Effector CD8-positive, alpha-beta T cell (primary cell): ENCODE data around the gene DDB1.

Experiments
- DNase-seq: peaks from one replicate; lab custom pipeline; 2025; lab: John Stamatoyannopoulos, UW

The DDB1 gene

DNA sequence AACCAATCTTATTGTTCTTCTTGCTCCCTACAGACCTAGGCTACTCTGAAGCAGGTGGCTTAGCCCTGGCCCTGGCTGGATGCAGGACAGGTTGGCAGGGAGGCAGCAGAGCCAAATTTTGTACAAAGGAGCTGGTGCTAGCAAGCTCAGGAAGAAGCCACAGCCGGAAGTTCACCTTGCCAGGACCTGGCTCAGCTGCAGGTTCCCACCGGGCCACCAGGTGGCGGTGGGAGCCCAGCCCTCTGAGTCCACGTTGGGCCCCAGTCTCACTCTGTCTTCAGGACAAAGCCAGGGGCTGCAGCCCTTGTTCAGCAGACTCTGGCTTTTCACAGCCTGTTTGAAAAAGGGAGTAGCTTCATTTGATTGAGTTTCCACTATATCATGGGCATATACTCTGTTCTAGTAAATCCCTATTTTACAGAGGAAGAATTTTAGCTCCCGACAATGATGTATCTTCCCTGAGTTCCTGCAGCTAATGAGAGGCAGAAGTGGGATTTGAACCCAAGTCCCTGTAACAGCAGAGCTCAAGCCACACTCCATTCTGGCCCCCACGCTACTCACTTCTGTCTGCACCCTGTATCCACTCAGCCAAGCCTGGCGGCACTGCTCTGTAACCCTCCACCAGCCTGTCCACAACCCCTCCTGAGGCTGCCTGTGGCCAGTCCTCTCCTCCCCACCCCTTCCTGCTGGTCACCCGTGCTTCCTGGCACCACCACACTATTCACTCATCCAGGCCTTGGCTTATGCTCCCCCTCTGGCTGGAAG is 3.4 kb upstream of the DDB1 start:
- DNase-seq = peak; percentile 67

DNA sequence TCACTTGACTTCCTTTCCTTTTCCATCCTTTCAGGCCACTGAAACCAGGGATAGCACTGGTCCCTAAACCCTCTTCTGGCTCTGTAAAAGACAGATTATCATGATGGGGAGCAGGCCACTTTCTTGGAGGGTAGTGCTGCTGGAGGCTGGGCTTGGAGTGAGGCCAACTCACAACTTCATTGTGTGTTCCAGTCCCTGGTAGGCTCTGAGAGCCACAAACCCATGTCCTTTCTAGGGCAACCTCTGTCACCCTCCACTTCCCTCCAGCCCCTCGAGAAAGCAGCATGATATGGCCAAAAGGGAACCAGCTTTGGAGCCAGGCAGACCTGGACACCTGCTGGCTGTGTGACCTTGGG is 2.4 kb upstream of the DDB1 start:
- DNase-seq = no peak

DNA sequence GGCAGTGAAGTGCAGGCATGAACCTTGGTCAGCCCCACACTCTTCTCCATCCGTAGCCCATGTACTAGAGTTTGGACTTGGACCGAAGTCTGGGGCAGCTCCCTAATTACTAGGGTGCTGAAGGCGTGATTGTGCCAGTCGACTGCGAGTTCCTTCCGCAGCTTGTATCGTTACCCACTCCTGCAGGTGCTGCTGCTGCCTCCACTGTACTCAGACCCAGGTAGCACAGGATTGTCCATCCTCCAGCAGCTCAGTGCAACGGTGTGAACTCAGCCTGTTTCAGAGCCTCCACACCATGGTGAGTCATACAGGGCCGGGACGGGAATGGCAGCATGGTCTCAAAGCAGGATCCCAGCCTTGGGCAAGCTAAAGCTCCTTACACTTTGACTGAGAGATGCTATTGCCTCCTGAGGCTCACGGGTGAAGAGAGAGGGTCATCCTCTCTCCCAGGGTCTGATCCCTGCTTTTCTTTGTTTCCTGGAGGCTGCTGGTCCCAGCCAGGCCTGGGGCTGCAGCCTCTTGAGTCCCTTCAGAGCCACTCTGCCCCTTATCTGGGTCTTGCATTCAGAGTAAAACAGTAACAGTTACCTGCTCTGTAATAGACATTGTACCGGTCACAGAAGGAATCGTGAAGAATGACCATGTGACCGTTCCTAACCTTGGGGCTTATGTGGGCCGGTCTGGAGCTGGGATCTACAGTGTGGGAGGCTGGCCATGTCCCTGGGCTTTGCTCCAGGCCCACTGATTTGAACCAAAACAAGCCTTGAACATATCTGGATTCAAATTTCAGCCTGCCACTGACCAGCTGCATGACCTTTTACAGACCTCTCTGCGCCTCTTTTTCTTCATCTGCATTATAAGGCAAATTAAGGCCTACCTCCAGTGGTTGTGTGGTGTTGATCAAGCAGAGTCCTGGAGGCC is 1.8 kb upstream of the DDB1 start:
- no peak for DNase-seq

DNA sequence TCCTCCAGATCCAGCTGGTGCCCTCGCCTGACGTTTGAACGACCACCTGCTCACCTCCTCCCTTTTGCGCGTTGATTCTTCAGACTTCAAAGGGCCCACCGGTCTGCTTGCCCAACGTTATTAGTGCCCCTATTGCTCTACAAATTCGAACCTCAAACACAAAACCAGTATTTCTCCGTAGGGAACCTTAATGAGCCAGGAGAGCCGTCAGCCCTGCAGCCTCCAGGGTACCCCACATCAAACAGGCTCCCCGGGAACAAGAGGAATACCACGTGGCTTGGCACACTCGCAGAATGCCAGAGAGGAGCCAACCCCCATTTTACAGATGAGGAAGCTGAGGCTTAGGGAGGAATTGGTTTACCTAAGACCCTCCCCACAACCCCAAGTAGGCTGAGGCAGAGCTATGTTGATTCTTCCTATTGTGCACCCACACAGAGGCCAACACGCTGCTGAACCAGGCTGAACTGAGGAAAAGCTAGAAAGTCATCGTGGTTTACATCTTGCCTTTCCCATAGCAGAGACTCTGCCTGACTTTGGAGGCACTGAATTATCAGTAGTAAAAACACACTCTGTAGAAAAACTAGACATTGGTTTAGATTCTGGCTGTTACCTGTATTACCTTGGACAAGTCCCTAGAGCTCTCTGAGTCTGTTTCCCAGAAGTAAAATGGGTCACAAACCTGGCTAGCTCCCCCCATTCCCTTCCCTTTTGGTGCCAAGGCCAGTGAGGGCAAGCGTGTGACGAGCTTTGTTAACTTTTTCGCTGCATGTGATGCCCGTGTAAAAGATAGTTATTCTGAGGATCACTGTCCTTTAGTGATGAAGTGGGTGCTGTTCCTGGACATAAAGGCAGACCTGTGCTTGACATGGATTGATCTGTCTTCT is 887 bp upstream of the DDB1 start:
- DNase-seq = no peak

DNA sequence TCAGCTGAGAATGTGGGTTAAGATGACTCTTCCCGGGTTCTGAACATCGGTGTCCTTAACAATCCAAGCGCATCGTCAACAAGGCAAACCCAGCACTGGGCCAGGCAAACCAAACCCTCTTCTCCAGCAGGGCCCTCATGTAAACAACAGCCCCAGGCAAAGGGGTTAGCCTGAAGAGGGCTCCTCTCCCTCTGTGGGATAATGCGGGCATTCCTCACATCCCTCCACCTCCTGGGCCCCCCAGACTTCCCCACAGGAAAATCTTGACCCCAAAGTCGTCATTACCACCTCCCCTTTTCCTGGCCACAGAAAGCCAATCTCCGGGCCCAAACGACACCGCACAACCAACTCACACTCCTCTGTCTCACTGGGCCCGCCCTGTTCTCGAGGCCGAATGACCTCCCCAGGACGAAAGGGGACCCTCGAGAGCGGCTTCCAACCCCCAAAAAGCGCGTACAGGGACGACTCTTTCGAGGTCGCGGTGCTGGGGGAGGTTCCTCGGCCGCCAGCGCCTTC is 566 bp downstream of the DDB1 start:
- DNase-seq = no peak

DNA sequence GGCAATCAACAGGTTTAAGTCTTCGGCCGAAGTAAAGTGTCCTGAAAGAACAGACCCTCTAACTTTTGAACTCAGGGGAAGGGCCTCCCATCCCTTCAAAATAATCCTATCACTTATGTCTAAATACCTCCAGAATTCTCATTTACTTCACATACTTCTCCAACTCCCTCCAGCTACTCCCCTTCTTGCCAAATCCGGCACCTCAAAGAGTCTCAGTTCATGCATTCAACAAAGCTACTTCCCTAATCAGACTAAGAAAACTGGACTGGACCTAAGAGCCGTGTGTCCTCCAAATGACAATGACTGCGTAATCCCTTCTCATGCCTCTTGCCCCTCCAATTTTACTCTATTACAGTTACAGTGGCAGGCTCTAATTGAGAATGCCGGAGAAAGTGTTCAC is 1.3 kb downstream of the DDB1 start:
- no peak for DNase-seq

DNA sequence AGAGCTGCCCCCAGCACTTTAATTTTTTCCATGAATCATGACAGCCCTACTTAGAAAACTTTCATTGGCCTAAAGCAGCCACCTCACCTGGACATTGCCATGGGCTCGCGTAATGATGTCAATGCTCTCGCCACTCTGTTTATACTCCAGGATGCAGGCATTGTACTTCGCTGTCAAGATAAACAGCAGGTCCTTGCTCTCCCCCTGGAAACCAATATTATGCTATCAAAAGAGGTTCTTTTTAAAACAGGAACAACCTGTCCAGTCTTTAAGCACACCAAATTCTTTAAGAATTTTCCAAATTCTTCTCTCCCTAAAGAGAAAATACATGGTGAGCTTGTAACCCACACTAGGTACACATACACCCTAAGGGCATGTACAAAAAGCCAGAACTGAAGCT is 3.0 kb downstream of the DDB1 start:
- DNase-seq = no peak

DNA sequence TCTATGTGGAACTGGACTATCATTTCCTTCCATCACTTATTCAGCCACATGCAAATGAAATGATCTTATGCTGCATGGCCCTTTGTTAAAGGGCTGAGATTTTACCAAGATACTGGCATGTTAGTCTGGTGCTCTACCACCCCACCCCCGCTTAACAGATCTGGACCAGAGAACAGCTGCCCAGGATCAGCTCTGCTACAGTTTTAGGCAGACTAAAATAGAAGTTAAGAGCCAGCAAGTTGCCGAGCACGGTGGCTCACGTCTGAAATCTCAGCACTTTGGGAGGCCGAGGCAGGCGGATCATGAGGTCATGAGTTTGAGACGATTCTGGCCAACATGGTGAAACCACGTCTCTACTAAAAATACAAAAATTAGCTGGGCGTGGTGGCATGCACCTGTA is 4.6 kb downstream of the DDB1 start:
- no peak for DNase-seq

DNA sequence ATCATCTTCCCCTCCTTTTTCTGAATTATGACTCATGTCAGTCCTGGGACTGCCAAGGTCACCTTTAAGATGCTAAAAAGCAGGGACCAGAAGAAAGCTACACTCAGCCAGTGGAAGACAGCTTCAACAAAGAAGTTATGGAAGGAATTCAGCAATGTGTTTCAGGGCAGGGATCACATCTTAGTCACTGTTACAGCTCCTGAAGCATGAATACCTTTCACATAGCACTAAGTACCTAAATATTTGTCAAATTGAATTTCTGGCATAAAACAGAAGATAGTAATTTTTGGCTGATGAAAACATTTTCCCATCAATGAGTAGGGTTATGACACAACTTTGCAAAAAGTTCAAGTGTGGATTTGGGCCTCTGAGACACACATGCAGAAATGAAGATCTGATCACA is 5.2 kb downstream of the DDB1 start:
- DNase-seq = no peak

DNA sequence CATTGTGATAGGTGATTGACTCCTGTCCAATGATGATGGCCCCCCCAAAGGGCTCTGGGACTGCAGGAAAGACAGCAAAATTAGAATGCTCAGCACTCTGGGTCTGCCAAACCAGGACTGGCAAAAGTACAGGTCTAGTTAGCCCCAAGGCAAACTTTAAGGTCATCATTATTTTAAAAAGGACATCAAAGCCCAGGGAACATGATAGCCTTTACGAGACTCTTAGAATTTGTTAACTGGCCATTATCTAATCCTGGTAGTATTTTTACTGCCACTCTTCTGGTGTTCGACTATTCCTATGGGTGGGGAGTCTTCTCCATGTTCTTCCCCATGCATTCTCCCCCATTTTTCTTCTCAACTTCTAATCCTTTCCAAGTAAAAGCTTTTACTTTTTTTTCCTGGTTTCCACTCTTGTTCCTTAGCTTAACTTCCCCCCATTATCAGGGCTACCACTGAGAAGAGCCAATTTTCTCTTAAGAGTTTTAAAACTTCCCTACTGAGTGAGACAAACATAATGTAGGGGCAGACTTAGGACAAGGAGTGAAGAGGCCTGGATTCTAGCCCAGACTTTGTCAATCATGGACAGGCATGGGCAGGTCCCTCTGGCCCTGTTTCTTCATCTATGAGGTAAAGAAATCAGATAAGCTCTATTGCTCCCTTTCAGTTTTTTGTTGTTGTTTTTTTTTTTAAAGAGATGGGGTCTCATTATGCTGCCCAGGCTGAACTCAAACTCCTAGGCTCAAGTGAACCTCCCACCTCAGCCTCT is 7.1 kb downstream of the DDB1 start:
- DNase-seq = no peak

DNA sequence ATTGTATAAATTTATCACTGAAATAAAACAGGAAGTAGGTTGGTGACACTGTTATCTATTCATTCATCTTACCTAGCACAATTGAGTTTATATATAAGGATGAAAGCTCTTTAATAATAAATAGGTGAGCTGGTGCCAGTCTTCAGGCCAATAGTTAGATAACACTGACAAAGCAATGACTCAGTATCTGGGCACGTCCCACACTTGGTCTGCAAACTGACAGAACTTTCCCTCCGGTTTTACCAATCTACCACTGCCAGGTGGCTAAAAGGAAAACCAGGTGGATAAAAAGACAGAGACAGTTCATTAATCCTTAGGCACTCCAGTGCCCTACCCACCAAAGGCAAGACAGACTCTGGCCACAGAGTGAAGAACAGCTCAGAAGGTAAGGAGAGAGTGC is 17.6 kb downstream of the DDB1 start:
- no peak for DNase-seq

DNA sequence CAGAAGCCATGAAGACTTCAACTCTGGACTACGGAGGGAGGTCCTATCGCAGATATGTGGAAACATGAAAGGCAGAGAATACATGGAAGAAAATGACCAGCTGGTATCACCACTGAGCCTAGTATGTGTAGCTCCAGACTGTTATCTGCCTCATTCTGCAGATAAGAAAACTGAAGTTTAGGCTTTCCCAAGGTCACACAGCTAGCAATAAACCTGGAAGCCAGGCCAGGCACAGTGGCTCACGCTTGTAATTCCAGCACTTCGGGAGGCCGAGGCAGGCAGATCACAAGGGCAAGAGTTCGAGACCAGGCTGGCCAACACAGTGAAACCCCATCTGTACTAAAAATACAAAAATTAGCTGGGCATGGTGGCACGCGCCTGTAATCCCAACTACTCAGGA is 22.2 kb downstream of the DDB1 start:
- DNase-seq = no peak

DNA sequence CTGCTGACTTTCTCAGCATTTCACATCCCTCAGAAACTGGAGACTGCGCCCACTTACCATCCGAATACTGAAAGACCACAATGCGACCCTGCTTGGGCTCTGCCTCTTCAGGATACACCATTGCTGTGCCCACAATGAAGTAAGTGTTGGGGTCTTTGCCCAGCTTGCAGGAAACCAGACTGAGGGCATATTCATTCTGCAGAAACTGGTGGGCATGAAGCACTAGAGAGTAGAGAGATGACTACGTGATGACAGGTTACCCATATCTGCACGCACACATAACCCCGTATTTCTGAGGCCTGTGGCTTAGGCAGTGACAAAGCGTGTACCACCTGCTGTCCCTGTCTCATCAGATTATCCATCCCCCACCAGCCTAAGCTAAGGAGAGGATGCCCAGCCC is 23.2 kb downstream of the DDB1 start:
- DNase-seq = no peak

DNA sequence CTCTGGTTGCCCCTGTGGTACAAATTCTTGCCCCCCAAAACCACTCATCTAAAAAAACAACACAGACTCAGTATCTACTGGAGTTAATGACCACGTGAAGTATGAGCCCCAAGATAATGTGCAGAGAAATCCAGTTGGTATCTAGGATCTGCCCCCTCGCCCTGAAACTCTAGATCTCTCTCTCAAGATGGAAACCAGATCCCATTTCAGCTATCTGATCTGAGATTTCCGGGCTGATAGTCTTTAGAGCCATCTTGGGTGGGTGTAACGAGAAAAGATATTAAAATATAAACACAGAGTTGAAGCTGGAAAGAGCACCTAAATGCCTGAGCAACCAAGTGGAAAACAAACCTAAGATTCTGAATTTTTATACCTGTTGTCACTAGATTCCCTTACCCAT is 23.8 kb downstream of the DDB1 start:
- DNase-seq = no peak

DNA sequence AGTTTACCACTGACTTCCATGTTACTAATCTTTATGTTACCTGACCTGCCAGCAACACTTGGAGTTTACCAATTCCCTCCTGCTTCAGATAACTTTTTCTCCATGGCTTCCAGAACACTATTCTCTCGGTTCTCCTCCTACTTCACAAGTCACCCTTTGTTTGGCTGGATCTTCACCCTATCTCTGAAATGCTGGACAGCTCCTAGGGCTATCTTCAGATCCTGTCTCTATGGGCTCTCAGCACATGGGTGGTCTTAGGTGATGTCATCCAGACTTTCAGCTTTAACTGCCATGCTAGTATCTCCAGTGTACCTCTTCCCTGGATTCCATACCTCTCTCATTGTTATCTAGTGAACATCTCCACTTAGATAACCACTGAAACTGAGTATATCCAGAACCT is 25.6 kb downstream of the DDB1 start:
- DNase-seq = no peak

DNA sequence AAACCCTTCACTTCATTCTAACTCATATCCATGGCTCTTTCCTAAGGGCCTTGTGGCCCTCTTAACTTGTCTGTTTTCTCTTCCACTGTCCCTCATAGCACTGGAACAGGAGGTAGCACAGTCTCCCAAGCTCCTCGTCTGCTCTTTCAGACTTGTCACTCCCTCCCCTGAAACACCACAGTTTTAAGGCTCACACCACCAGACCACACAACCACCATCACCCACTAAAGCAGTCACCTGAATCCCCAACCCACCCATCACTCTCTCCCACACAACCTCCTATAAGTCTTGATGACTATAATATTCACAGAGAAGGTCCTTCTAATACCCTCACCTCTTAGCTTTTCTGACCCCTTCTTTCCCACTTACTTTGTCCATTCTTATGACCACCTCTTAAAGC is 26.7 kb downstream of the DDB1 start:
- no peak for DNase-seq

DNA sequence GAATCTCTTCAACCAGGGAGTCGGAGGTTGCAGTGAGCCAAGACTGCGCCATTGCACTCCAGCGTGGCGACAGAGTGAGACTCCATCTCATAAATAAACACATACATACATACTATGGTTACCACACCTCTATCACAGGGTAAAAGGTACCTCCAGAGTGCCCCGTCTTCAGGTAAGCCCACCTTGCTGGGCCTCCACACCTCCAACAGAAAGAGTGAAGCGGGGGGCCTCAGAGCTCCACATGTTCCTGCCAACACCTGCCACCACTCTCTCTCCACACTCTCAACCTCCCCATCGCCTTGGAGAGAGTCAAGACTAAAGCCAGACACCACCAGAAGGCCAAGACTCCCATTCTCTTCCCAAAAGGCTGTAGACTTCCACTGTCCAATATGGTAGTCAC is 27.5 kb downstream of the DDB1 start:
- no peak for DNase-seq

DNA sequence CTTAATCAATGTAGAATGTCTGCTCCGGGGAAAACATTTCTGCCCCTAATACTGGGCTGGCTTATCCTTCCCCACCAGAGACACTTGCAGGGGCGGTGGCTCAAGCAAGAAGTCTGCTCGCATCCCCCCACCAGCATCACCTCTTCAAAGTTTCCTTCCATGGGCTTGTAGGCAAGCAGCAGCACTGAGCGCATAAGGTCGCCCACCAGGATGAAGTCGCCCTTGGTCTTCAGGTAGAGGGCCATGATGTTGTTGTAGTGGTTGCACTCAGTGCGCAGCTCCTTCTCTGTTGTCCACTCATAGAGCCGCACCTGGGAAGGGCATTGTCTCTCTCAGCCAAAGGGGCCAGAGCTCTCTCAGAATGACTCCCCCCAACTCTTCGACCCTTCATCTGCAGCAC is 29.2 kb downstream of the DDB1 start:
- DNase-seq = no peak

DNA sequence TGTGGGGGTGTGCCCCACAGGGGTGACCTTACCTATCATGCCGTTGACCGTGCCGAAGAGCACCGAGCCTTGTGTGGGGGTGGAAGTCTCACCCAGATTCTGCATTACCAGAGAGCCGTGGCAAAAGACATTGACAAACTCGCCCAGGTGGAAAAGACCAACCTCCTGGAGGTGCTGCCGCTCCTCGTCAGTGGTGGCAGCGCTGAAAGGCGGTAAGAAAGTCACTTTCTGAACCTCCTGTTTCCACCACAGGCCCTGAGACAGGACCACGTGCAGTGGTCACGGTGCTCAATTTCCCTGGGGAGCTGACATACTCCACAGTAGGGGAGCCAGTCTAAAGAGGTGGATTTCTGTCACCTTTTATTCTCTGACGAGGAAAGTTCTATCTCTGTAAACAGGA is 30.4 kb downstream of the DDB1 start:
- no peak for DNase-seq

DNA sequence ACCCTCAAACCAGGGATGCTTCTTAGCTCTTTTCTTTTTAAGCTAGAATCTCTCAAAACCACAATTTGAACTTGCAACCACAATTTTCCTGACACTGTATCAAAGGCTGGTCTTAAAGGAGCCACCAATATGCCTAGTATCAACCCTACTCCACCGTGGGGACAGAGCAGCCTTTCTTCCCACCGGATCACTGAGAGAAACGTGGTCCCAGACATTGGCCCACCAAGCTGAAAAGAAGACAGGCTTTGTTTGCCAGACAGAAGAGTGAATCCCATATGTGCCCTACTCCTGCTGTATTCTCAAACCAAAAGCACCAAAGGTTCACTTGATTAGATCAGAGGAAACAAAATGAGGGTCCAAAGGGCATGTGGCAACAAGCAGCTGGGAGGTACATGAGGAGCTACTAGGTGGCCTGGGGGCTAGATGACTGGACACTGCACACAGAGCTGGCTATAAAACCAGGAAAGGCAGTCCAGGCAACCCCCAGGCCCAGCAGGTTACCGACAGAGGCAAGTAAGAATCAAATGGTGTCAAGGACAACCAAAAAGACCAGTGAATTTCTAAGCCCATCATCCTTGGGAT is 34.2 kb downstream of the DDB1 start:
- DNase-seq = no peak

DNA sequence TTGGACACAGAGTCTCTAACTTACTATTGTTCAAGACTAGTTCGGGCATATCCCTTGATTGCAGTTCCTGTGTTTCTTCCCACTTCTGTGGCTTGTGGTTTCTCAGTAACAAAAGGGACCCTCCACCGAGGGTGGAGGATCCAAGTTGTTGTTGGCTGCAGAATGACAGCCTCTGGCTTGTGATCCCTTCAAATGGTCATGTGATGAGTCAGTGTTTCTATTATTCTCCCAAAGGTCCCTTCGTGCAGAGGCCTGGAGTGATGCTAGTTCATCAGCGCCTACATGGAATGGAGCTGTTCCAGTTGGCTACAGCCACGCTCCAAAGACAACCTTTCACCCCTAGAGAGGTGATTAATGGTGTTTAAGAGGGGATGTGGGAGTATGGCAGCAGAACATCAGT is 35.2 kb downstream of the DDB1 start:
- no peak for DNase-seq
